HepG2 (cell line): Measurements from ENCODE around the gene ZNF586. TPM values are rescaled to one million over a fixed set of nuclear protein-coding genes. Genes with fewer than 3 reads are reported as not detected.
A peak's percentile ranks its signal among the peaks of the same experiment; 100 is the strongest.

Experiments used
- ARID4A ChIP-seq: sonication (generic); formaldehyde crosslinking; IDR thresholded peaks from 2 replicates; pipeline ENCODE4 v1.5.0; 2020; ENCODE audit warnings: mild to moderate bottlenecking, missing genetic modification reagents, borderline replicate concordance
- BATF2 ChIP-seq: sonication (generic); formaldehyde crosslinking; IDR thresholded peaks from 2 replicates; pipeline ENCODE4 v1.8.0; 2022; ENCODE audit warnings: mild to moderate bottlenecking, missing genetic modification reagents, moderate library complexity
- BRCA1 ChIP-seq: sonication (generic); formaldehyde crosslinking; IDR thresholded peaks from 2 replicates; pipeline ENCODE4 v1.4.0; 2020; ENCODE audit warnings: missing genetic modification reagents
- ELF3 ChIP-seq: IDR thresholded peaks from 2 replicates; pipeline ENCODE4 v1.6.1; 2016; ENCODE audit warnings: missing genetic modification reagents, missing compliant biosample characterization
- PRMT3 ChIP-seq: sonication (generic); formaldehyde crosslinking; IDR thresholded peaks from 2 replicates; pipeline ENCODE4 v1.8.1; 2022; ENCODE audit warnings: low read depth, mild to moderate bottlenecking, moderate library complexity, missing genetic modification reagents, borderline replicate concordance
- RARA ChIP-seq: IDR thresholded peaks from 2 replicates; pipeline ENCODE4 v1.6.1; 2016; ENCODE audit warnings: missing genetic modification reagents, missing compliant biosample characterization
- RBAK ChIP-seq: sonication (generic); formaldehyde crosslinking; IDR thresholded peaks from 2 replicates; pipeline ENCODE4 v1.5.1; 2020; ENCODE audit warnings: mild to moderate bottlenecking, missing genetic modification reagents
- SMAD3 ChIP-seq: sonication (generic); formaldehyde crosslinking; IDR thresholded peaks from 2 replicates; pipeline ENCODE4 v1.4.0; 2020; ENCODE audit warnings: missing genetic modification reagents
- SNAPC2 ChIP-seq: sonication (generic); formaldehyde crosslinking; IDR thresholded peaks from 2 replicates; pipeline ENCODE4 v1.8.1; 2022; ENCODE audit warnings: mild to moderate bottlenecking, missing genetic modification reagents
- SOX13 ChIP-seq, 3 experiments: fragments of 450-650 bp in 1 of 3; sonication (generic) in 1 of 3; formaldehyde crosslinking in 1 of 3; IDR thresholded peaks in 2 of 3; conservative IDR thresholded peaks in 1 of 3; 2 replicates each; pipeline versions ENCODE4 v1.5.0 to v1.6.1; 2016 to 2020; ENCODE audit warnings: antibody characterized with exemption in 1 of 3, mild to moderate bottlenecking in 1 of 3, missing compliant biosample characterization in 1 of 3, missing genetic modification reagents in 1 of 3, moderate library complexity in 1 of 3
- SRSF4 ChIP-seq: fragments of 200-400 bp; formaldehyde crosslinking; IDR thresholded peaks from one replicate; pipeline ENCODE4 v1.6.1; 2018; ENCODE audit warnings: mild to moderate bottlenecking, low read depth, low read length, moderate library complexity; ENCODE audit not compliant: poor library complexity, severe bottlenecking
- ZFP41 ChIP-seq: sonication (generic); formaldehyde crosslinking; IDR thresholded peaks from 2 replicates; pipeline ENCODE4 v1.4.0; 2020; ENCODE audit warnings: mild to moderate bottlenecking, missing genetic modification reagents, borderline replicate concordance
- ZNF317 ChIP-seq: sonication (generic); formaldehyde crosslinking; IDR thresholded peaks from 2 replicates; pipeline ENCODE4 v1.5.0; 2020; ENCODE audit warnings: mild to moderate bottlenecking, missing genetic modification reagents
- ZNF33B ChIP-seq: sonication (generic); formaldehyde crosslinking; IDR thresholded peaks from 2 replicates; pipeline ENCODE4 v1.5.1; 2020; ENCODE audit warnings: mild to moderate bottlenecking, missing genetic modification reagents
- polyA plus RNA-seq, 8 experiments: library from polyadenylated mRNA; depleted of rRNA in 3 of 8; stranded (reverse) in 7 of 8; unstranded in 1 of 8; fragments of >200 nt; fragmentation: Illumina TruSeq in 4 of 8; extraction: Trizol in 4 of 8; gene quantifications; 2 replicates each; pipeline versions ENCODE4 v1.2.1 to v1.2.3, GENCODE V29; 2011 to 2016; ENCODE audit warnings: low read depth in 4 of 8, missing spikeins in 1 of 8, mixed read lengths in 1 of 8; ENCODE audit not compliant: insufficient read depth in 1 of 8
- total RNA-seq, 5 experiments: library from RNA; depleted of rRNA; stranded (reverse); fragments of >200 nt; fragmentation: Illumina TruSeq; extraction: Trizol; gene quantifications; 2 replicates each; pipeline ENCODE4 v1.2.3, GENCODE V29; 2016; ENCODE audit warnings: low read depth in 1 of 5
- TF ChIP-seq, protein P1 (sequence below): sonication (generic); formaldehyde crosslinking; IDR thresholded peaks from 2 replicates; pipeline ENCODE4 v1.4.0; 2020; ENCODE audit warnings: missing genetic modification reagents, low read depth, mild to moderate bottlenecking, borderline replicate concordance
- TF ChIP-seq, protein P2 (sequence below): sonication (generic); formaldehyde crosslinking; IDR thresholded peaks from 2 replicates; pipeline ENCODE4; 2020; ENCODE audit warnings: missing genetic modification reagents, mild to moderate bottlenecking, borderline replicate concordance
- TF ChIP-seq, protein P3 (sequence below): IDR thresholded peaks from 2 replicates; pipeline ENCODE4 v1.6.1; 2016; ENCODE audit warnings: low read depth

ZNF586 gene
- total and polyA plus RNA-seq, 2 of the 13 experiments (the other 11 are each of a cell fraction or from before 2014, with no cell fraction given), result 0.50 to 3.4 TPM

DNA sequence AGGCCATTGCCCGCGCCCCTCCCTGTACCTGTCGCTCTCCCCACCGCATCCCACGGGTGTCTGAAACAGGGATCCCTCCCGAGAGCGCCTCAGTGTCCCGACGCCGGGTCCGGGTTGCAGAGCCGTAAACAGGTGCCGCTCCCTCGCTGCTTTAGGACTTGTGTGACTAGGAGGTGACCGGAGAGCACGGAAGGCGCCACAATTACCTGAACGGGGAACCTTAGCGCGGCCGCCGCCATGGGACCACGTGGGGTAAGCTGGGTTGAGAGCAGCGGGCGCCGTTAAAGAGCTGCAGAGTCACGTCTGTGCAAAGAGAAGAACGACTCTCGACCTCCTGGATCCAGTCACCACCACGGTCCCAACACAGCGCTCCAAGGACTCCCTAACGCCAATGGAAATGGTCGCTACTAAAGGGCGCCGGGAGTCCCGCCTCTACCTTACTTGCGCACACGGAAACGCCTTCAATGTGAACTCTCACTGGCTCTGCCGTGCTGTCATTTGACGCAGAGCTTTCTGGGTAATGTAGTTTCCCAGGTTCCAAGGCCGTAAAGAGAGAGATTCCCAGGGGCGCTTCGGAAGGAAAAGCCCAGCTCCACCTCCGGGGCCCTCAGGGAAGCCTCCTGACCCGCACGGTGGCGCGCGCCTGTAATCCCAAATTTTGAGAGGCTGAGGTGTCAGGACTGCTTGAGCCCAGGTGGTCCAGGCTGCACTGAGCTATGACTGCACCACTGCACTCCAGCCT lies 45.2 kb downstream of the ZNF586 start, which contains the start of gene ZNF552 (continued):
- no peak for TF ChIP-seq SRSF4
- peak; percentile 69 for TF ChIP-seq SMAD3 (CRISPR knock-in tag)
- TF ChIP-seq, protein P1, sequence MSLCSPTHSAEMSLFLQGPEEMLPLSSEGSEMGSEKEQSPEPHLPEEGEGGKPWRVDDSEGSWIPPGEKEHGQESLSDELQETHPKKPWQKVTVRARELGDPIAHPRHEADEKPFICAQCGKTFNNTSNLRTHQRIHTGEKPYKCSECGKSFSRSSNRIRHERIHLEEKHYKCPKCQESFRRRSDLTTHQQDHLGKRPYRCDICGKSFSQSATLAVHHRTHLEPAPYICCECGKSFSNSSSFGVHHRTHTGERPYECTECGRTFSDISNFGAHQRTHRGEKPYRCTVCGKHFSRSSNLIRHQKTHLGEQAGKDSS (CRISPR knock-in tag), result 0 out of 2 replicates have a peak, but pooled peaks have one; percentile 42
- no peak for TF ChIP-seq SNAPC2 (CRISPR knock-in tag)
- no peak for TF ChIP-seq ZFP41
- TF ChIP-seq BRCA1 (CRISPR knock-in tag), result 0 out of 2 replicates have a peak, but pooled peaks have one; percentile 52
- no peak for TF ChIP-seq RARA (CRISPR knock-in tag)
- TF ChIP-seq BATF2 (CRISPR knock-in tag), result no peak
- TF ChIP-seq, protein P2, sequence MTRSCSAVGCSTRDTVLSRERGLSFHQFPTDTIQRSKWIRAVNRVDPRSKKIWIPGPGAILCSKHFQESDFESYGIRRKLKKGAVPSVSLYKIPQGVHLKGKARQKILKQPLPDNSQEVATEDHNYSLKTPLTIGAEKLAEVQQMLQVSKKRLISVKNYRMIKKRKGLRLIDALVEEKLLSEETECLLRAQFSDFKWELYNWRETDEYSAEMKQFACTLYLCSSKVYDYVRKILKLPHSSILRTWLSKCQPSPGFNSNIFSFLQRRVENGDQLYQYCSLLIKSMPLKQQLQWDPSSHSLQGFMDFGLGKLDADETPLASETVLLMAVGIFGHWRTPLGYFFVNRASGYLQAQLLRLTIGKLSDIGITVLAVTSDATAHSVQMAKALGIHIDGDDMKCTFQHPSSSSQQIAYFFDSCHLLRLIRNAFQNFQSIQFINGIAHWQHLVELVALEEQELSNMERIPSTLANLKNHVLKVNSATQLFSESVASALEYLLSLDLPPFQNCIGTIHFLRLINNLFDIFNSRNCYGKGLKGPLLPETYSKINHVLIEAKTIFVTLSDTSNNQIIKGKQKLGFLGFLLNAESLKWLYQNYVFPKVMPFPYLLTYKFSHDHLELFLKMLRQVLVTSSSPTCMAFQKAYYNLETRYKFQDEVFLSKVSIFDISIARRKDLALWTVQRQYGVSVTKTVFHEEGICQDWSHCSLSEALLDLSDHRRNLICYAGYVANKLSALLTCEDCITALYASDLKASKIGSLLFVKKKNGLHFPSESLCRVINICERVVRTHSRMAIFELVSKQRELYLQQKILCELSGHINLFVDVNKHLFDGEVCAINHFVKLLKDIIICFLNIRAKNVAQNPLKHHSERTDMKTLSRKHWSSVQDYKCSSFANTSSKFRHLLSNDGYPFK (CRISPR knock-in tag), result peak; percentile 83; the same call in 1 of the 2 replicates
- TF ChIP-seq RBAK (CRISPR knock-in tag), result 0 out of 2 replicates have a peak, but pooled peaks have one; percentile 12
- TF ChIP-seq ARID4A (CRISPR knock-in tag), result peak; percentile 77
- no peak for TF ChIP-seq ZNF33B
- TF ChIP-seq, protein P3, sequence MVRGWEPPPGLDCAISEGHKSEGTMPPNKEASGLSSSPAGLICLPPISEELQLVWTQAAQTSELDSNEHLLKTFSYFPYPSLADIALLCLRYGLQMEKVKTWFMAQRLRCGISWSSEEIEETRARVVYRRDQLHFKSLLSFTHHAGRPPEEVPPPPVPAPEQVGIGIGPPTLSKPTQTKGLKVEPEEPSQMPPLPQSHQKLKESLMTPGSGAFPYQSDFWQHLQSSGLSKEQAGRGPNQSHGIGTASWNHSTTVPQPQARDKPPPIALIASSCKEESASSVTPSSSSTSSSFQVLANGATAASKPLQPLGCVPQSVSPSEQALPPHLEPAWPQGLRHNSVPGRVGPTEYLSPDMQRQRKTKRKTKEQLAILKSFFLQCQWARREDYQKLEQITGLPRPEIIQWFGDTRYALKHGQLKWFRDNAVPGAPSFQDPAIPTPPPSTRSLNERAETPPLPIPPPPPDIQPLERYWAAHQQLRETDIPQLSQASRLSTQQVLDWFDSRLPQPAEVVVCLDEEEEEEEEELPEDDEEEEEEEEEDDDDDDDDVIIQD (CRISPR knock-in tag), result peak; percentile 39; the same call in 1 of the 2 replicates
- no peak for TF ChIP-seq PRMT3 (CRISPR knock-in tag)
- TF ChIP-seq ZNF317 (CRISPR knock-in tag), result no peak; the same call in 1 of the 2 replicates
- peak; percentile 90 for TF ChIP-seq ELF3
- TF ChIP-seq SOX13 (IDR thresholded peaks at IDR 0.05), result no peak
- 0 out of 4 replicates have a peak, but pooled peaks of 1 of the 2 experiments have one; percentile 2 for TF ChIP-seq SOX13 (CRISPR knock-in tag; conservative IDR thresholded peaks at IDR 0.05 in 1 of 2, IDR thresholded peaks at IDR 0.05 in 1 of 2)
